Fibroblast of skin of abdomen (primary cell): Measurements from ENCODE around the gene SNTG2.
A peak's percentile ranks its signal among the peaks of the same experiment; 100 is the strongest.

ENCODE experiments used
- DNase-seq: peaks from one replicate; pipeline ENCODE4 v3.0.0-alpha.2; 2013

SNTG2 gene

DNA sequence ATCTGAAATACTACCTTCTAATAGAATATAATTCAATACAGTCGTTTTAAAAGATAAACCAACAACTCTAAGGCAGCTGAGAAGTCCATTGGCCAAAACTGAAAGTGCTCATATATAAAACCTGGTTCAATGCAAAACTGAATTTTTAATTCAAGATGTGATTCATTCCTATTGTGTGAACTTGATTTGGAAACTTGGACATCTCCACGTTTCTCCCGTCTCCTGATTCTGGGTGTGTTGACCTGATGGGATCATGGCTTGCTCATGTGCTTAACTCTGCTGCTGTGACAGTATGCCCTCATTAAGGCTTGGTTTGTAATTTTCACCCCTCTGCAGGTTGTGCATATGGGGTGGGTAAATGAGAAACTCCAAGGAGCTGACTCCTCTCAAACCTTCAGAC lies 296.3 kb downstream of the SNTG2 start:
- no peak for DNase-seq

GRCh38 chr2:1248187-1248586 lies 297.5 kb downstream of the SNTG2 start:
- DNase-seq: no peak

- DNase-seq: no peak
Measured at GRCh38 chr2:1249897-1250687, 299.4 kb downstream of the SNTG2 start.

- no peak for DNase-seq
Measured at GRCh38 chr2:1251520-1251919, 300.9 kb downstream of the SNTG2 start.

DNA sequence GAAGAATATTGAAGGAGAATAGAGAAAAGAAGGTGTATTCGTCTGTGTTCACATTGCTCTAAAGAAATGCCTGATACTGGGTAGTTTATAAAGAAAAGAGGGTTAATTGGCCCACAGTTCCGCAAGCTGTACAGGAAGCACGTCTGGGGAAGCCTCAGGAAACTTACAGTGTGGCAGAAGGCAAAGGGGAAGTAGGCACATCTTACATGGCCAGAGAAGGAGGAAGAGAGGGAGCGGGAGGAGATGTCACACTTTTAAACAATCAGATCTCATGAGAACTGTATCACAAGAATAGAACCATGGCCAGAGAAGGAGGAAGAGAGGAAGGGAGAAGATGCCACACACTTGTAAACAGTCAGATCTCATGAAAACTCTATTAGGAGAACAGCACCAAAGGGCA lies 303.0 kb downstream of the SNTG2 start:
- no peak for DNase-seq

GRCh38 chr2:1254662-1255343 lies 304.2 kb downstream of the SNTG2 start:
- DNase-seq: no peak

DNA sequence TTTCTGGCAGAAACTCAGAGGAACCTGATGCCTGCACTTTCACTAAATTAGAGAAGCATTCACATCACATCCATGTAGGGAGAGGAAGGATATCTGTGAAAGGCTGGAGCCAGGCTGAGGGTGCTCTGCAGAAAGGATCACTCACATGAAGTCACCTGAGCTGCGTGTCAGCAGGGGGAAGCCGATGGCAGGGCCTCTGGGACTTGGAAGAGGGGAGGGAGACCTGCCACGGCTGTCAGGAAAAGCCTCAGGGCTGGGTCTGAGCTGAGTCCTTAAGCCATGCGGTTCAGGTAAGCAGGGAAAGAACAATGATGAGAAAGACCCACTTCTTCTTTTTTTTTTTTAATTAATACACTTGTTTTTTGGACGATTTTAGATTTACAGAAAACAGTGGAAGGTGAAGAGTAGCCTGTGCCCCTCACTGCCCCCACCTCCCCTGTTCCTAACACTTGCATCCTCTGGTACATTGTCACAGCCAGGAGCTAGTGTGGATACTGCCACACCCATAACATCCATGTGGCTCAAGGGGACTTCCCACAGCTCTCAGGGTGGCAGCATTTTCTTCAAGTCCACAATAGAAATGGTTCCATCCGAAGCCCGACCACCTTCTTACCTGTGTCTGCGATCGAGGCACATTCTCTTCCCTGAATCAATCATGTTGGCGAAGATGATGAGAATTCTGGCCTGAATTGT lies 306.1 kb downstream of the SNTG2 start:
- DNase-seq: no peak

- no peak for DNase-seq
Measured at GRCh38 chr2:1257334-1257733, 306.7 kb downstream of the SNTG2 start.

DNA sequence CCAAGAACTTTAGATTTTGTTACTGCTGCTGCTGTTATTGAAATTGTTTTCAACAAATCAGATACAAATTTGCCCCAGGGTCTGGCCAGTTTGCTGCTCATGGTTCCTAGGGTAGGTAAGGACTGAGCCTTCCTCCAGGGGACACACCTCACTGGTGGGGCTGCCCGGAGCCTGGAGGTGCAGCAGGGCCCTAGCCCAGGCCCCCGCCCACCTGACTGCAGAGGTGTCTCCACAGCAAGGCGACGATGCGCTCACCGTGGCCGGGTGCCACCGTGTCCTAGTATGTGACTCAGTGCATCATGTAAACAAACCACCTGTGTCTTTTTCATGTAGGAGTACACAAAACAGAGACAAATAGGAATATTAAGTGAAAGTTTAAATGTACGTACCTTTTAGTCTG lies 309.1 kb downstream of the SNTG2 start:
- DNase-seq: no peak

DNA sequence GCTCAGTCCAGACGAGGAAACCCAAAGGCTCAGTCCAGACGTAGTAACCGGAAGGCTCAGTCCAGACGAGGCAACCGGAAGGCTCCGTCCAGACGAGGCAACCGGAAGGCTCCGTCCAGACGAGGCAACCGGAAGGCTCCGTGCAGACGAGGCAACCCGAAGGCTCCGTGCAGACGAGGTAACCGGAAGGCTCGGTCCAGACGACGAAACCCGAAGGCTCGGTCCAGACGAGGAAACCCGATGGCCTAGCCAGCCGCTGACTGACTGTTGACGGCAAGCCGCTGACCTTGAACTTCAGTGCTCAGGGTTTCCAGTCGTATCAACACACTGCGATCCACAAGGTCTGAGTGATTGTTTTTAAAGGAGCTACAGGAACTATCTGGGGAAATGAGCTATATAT lies 312.0 kb downstream of the SNTG2 start:
- no peak for DNase-seq

GRCh38 chr2:1265454-1265853 lies 314.8 kb downstream of the SNTG2 start:
- no peak for DNase-seq

GRCh38 chr2:1266351-1266750 lies 315.7 kb downstream of the SNTG2 start:
- no peak for DNase-seq

DNA sequence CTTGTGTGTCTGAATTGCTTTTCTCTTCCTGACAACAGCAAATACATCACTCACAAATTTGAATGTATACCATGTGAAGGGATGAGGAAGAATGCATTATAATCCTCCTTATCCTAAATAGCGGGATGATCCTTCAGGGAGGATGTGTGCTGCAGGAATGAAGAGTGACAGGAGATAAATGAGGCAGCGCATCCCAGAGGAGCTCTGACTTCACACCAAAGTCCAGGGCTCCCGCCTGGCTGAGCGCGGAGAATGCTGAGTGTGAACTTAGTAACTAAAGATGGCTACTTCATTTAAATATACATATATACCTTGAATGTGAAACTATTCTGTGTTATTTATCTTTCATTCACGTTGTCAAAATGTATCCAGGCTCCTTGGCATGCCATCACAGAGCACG lies 317.4 kb downstream of the SNTG2 start:
- DNase-seq: no peak

GRCh38 chr2:1269812-1270211 lies 319.2 kb downstream of the SNTG2 start:
- no peak for DNase-seq

- no peak for DNase-seq
Measured at GRCh38 chr2:1272835-1273234, 322.2 kb downstream of the SNTG2 start.

- DNase-seq: no peak
Measured at GRCh38 chr2:1277634-1278033, 327.0 kb downstream of the SNTG2 start.

- no peak for DNase-seq
Measured at GRCh38 chr2:1278125-1278524, 327.5 kb downstream of the SNTG2 start.

DNA sequence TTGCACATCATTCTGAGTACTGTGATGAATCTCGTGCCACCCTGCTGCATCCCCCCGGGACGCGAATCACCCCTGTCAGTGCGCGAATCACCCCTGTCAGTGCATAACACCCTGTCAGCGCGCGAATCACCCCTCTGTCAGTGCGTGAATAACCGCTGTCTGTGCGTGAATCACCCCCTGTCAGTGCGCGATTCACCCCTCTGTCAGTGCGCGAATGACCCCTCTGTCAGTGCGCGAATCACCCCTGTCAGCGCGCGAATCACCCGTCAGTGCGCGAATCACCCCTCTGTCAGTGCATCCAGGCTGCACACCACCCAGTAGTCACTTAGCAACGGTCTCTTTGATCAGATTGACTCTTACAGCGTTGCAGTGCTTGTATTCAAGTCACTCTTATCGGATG lies 328.2 kb downstream of the SNTG2 start:
- no peak for DNase-seq

DNA sequence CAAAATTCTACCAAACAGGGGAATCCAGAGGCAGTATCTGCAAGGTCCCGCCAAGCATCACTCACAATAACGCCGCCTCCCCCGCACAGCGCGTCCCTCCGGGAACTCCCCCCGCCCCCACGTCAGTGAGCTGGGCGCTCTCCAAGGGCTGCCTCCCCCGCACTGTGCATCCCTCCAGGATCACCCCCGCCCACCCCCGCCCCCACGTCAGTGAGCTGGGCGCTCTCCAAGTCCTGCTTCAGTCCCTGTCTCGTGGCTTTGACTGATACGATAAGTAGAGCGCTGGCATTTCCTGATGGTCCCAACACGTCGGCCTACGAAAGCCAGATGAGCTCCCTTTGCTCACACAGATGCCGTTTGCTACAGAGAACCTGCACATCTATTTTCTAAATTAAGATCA lies 331.9 kb downstream of the SNTG2 start:
- DNase-seq: peak; percentile 34

GRCh38 chr2:1283020-1283801 lies 332.6 kb downstream of the SNTG2 start:
- no peak for DNase-seq

- no peak for DNase-seq
Measured at GRCh38 chr2:1283871-1284270, 333.2 kb downstream of the SNTG2 start.

GRCh38 chr2:1286929-1287328 lies 336.3 kb downstream of the SNTG2 start:
- DNase-seq: no peak

- DNase-seq: no peak
Measured at GRCh38 chr2:1287427-1287826, 336.8 kb downstream of the SNTG2 start.
